Measurements from ENCODE around the gene KAT6B. TPM values are rescaled to one million over a fixed set of nuclear protein-coding genes. Genes with fewer than 3 reads are reported as not detected.

KAT6B gene
- total and polyA plus RNA-seq, 2 of the 8 experiments (the other 6 are each of a cell fraction or from before 2014, with no cell fraction given) = 7.3 to 30.8 TPM

DNA sequence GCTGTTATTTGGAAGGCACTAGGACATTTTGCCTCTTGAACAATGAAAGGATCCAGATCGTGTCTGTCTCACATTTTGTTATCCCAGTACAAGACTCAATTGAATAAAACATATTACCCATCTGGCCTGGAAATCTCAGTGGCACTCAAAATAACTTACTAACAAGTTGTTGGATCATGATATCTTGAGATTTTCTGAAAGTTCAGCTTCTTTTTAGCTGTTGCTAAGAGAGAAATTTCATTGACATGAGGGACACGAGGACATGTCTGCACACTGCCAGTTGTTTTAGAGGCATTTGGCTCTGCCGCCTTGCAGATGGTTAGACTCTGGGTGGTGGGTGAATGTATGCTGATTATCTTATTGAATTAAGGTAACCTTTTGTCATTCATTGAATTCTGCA lies 41.0 kb downstream of the KAT6B start (continued):
- TF ChIP-seq SIX5 (IDR thresholded peaks at IDR 0.05; ENCODE audit: low read depth, low read length) (no peak), CREB1 (IDR thresholded peaks at IDR 0.05) (no peak)

Data from H1 (cell line).